Trophoblast cell (in vitro differentiated cells and primary cell): ENCODE data around the gene NTN4. TPM values are rescaled to one million over a fixed set of nuclear protein-coding genes. Genes with fewer than 3 reads are reported as not detected.

Experiments
- DNase-seq, 2 donors: peaks; one replicate each; pipeline ENCODE4 v3.0.0-alpha.2; 2016
- H2AFZ ChIP-seq: 2 replicates; pipeline ENCODE4 v1.6.1; 2013; ENCODE audit warnings: low read length, moderate library complexity, mild to moderate bottlenecking; ENCODE audit not compliant: insufficient read depth, poor library complexity
- H2AK5ac ChIP-seq: 2 replicates; pipeline ENCODE4 v1.6.1; 2013; ENCODE audit warnings: mild to moderate bottlenecking, low read length
- H2BK120ac ChIP-seq: 2 replicates; pipeline ENCODE4 v1.6.1; 2013; ENCODE audit warnings: low read length, mild to moderate bottlenecking, moderate library complexity; ENCODE audit not compliant: insufficient read depth, poor library complexity
- H2BK12ac ChIP-seq: 2 replicates; pipeline ENCODE4 v1.6.1; 2013; ENCODE audit warnings: mild to moderate bottlenecking, low read length, moderate library complexity
- H2BK5ac ChIP-seq: 2 replicates; pipeline ENCODE4 v1.6.1; 2013; ENCODE audit warnings: low read length, low read depth, moderate library complexity, mild to moderate bottlenecking; ENCODE audit not compliant: poor library complexity
- H3K14ac ChIP-seq: 2 replicates; pipeline ENCODE4 v1.6.1; 2013; ENCODE audit warnings: mild to moderate bottlenecking, low read length
- H3K18ac ChIP-seq: 2 replicates; pipeline ENCODE4 v1.6.1; 2013; ENCODE audit warnings: mild to moderate bottlenecking, low read length
- H3K23ac ChIP-seq: 2 replicates; pipeline ENCODE4 v1.6.1; 2013; ENCODE audit warnings: low read length
- H3K27ac ChIP-seq: 2 replicates; pipeline ENCODE4 v1.5.1; 2013; ENCODE audit warnings: low read depth, mild to moderate bottlenecking, inconsistent platforms, low read length, moderate library complexity
- H3K27me3 ChIP-seq: 2 replicates; pipeline ENCODE4 v1.6.1; 2013; ENCODE audit warnings: inconsistent platforms, mild to moderate bottlenecking, low read length, moderate library complexity; ENCODE audit not compliant: insufficient read depth
- H3K36me3 ChIP-seq, 2 experiments: 1 replicate in 1 of 2; 2 replicates in 1 of 2; pipeline ENCODE4 v1.6.1; 2013; ENCODE audit warnings: low read length in 2 of 2, mild to moderate bottlenecking in 2 of 2, moderate library complexity in 1 of 2; ENCODE audit not compliant: insufficient read depth in 2 of 2, control insufficient read depth in 1 of 2
- H3K4ac ChIP-seq: 2 replicates; pipeline ENCODE4 v1.6.1; 2013; ENCODE audit warnings: low read depth, mild to moderate bottlenecking, low read length, moderate library complexity
- H3K4me1 ChIP-seq, 2 experiments: 1 replicate in 1 of 2; 2 replicates in 1 of 2; pipeline ENCODE4 v1.6.1; 2013; ENCODE audit warnings: low read length in 2 of 2, mild to moderate bottlenecking in 2 of 2, moderate library complexity in 1 of 2; ENCODE audit not compliant: insufficient read depth in 2 of 2, control insufficient read depth in 1 of 2
- H3K4me2 ChIP-seq: 2 replicates; pipeline ENCODE4 v1.6.1; 2013; ENCODE audit warnings: inconsistent platforms, mild to moderate bottlenecking, low read length, moderate library complexity
- H3K4me3 ChIP-seq: 2 replicates; pipeline ENCODE4 v1.5.1; 2013; ENCODE audit warnings: mild to moderate bottlenecking, low read depth, low read length, inconsistent platforms
- H3K79me1 ChIP-seq: one replicate; pipeline ENCODE4 v1.6.1; 2013; ENCODE audit warnings: low read length
- H3K79me2 ChIP-seq: 2 replicates; pipeline ENCODE4 v1.6.1; 2013; ENCODE audit warnings: low read length, mild to moderate bottlenecking; ENCODE audit not compliant: control insufficient read depth, insufficient read depth, poor library complexity
- H3K9ac ChIP-seq: 2 replicates; pipeline ENCODE4 v1.6.1; 2013; ENCODE audit warnings: mild to moderate bottlenecking, low read length
- H3K9me3 ChIP-seq: 2 replicates; pipeline ENCODE4 v1.6.1; 2013; ENCODE audit warnings: low read depth, mild to moderate bottlenecking, control low read depth, inconsistent platforms, low read length; ENCODE audit not compliant: insufficient read depth
- H4K12ac ChIP-seq: 2 replicates; pipeline ENCODE4 v1.6.1; 2013; ENCODE audit warnings: low read depth, mild to moderate bottlenecking, low read length, moderate library complexity
- H4K8ac ChIP-seq: 2 replicates; pipeline ENCODE4 v1.6.1; 2013; ENCODE audit warnings: low read depth, mild to moderate bottlenecking, low read length, moderate library complexity
- H4K91ac ChIP-seq: one replicate; pipeline ENCODE4 v1.6.1; 2013; ENCODE audit warnings: low read depth, mild to moderate bottlenecking, low read length, moderate library complexity
- WGBS: extraction: QIAGEN DNeasy Blood & Tissue Kit; methylation state at CpG from one replicate; pipeline ENCODE4 v1.1.7; 2013; ENCODE audit warnings: missing lambda C conversion rate; ENCODE audit not compliant: insufficient read length, insufficient coverage; ENCODE audit errors: extremely low coverage; 5-methylcytosine and 5-hydroxymethylcytosine counted together
- polyA plus RNA-seq: library from polyadenylated mRNA; stranded (reverse); fragments of 200-250 nt; gene quantifications from 2 replicates; pipeline ENCODE4 v1.2.3, GENCODE V29; 2013

NTN4 gene
- polyA plus RNA-seq = 0.96 and 1.3 TPM in 2 replicates

DNA sequence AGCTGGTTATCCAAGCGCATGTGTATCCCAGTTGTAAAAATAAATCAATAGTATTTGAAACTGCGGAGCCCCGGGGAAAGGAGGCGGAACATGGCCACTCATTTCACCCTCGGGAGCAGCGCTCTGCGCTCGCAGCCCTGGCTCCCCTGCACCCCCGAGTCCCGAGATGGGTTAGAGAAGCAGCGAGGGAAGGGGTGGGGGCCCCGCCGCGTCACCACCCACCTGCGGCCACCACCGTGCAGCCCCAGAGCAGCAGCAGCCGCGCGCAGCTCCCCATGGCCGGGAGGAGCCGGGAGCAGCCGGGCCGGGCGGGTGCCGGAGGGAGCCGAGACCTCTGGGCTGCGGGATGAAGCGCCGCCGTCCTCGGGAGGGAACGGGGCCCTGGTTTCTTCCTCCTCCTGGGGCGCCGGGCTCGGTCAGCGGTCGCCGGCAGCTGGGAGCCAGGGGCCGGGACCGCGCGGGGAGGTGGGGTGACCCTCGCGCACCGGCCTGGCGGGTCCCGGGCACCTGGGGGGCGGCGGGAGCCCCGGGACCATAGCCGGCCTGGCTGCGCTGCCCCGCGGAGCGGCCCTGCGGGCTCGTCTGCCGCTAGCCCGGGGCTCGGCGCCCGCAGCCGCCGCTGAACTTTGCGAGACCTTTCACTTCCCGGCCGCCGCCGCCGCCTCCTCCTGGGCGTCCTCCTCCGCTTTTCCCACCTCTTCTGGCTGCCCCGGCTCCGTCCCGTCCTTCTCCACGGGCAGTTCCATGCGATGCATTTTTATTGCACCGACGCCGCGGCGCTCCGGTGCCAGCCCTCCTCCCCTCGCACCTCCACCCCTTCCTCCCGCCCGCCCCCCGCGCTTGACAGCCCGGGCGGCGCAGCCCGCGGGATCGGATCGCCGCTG is at the start of gene NTN4:
NTN4 (minus strand) TSS at position 732 of the 884 bp plus-strand sequence; CDS start at position 277, 455 bp downstream.
- peak within 1 kb of the TSS; percentile 26 for H4K12ac ChIP-seq
- DNase-seq = peak; percentile 61 to 79
- no peak within 1 kb of the TSS for H2BK5ac ChIP-seq
- no peak within 1 kb of the TSS for H3K23ac ChIP-seq
- peak within 1 kb of the TSS; percentile 37 for H4K8ac ChIP-seq
- H2BK12ac ChIP-seq = peak within 1 kb of the TSS; percentile 24
- H3K4me3 ChIP-seq = peak within 1 kb of the TSS; percentile 72
- no peak within 1 kb of the TSS for H3K9ac ChIP-seq
- no peaks in the 10 kb centered on the region for H3K9me3 ChIP-seq
- H2BK120ac ChIP-seq = peak within 1 kb of the TSS; percentile 38
- peaks cover 30% of the 10 kb centered on the region for H3K27me3 ChIP-seq
- peak within 1 kb of the TSS; percentile 35 for H3K14ac ChIP-seq
- H3K4me2 ChIP-seq = peak within 1 kb of the TSS; percentile 93
- H3K4me1 ChIP-seq = peaks cover 17 to 18% of the 10 kb centered on the region in 2 experiments
- H3K79me1 ChIP-seq = peaks cover 9% of the 10 kb centered on the region
- H2AK5ac ChIP-seq = no peak within 1 kb of the TSS
- no peak within 1 kb of the TSS for H3K27ac ChIP-seq
- no peak within 1 kb of the TSS for H3K4ac ChIP-seq
- no peaks in the 10 kb centered on the region for H3K79me2 ChIP-seq
- no CpG with 5 or more reads among the region's 96 CpGs for WGBS
- peak within 1 kb of the TSS; percentile 45 for H2AFZ ChIP-seq
- H3K36me3 ChIP-seq = no peaks in the 10 kb centered on the region
- peak within 1 kb of the TSS; percentile 9 for H4K91ac ChIP-seq
- no peak within 1 kb of the TSS for H3K18ac ChIP-seq

DNA sequence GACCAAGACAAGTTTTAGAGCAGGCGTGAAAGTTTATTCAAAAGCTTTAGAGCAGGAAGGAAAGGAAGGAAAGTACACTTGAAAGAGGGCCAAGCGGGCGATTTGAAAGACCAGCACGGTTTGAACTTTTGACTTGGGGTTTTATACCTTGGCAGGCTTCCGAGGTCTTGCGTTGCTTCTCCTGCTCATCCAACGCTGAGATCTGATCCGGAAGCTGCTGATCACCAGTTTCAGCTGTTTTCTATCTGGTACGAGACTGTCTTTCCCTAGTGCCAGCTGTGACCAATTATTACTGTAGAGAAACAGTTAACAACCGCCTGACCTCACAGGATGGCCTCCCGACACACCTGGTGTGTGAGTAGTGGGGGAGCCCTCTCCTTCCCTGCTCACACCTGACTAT is 47.6 kb upstream of the NTN4 start:
- H4K12ac ChIP-seq = no peak overlapping the region
- no peak for DNase-seq
- no peak overlapping the region for H3K18ac ChIP-seq

DNA sequence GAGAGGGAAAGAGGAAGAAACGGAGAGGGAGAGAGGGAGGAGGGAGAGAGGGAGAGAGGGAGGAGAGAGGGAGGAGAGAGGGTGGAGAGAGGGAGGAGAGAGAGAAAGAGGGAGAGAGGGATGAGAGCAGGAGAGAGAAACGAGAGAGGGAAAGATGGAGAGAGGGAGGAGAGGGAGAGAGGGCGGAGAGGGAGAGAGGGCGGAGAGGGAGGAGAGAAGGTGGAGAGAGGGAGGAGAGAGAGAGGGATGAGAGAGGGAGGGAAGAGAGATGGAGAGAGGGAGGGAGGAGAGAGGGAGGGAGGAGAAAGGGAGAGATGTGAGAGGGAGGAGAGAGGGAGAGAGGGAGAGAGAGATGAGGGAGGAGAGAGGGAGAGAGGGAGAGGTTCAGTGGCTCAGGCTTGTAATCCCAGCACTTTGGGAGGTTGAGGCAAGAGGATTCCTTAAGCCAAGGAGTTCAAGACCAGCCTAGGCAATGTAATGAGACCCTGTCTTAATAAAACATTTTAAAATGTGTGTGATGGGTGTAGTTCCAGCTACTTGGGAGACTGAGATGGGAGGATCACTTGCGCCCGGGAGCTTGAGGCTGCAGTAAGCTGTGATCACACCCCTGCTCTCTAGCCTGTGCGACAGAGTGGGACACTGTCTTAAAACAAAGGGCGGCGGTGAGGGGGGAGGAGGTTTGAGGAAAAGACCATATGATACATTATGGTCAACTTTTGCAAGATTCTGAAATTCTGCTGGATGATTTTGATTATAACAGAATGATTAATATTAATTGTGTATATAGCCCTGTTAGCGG is 46.9 kb upstream of the NTN4 start:
- H3K79me1 ChIP-seq = no peaks in the 10 kb centered on the region

More for the DNA sequence above, 47.6 kb upstream of the NTN4 start:
- H3K36me3 ChIP-seq = no peaks in the 10 kb centered on the region
- H3K23ac ChIP-seq = no peak overlapping the region
- no peaks in the 10 kb centered on the region for H3K4me1 ChIP-seq
- H3K9me3 ChIP-seq = no peaks in the 10 kb centered on the region
- no peak overlapping the region for H3K4me3 ChIP-seq
- no peak overlapping the region for H2AFZ ChIP-seq
- no peak overlapping the region for H3K14ac ChIP-seq
- H2BK5ac ChIP-seq = no peak overlapping the region
- no peak overlapping the region for H2BK12ac ChIP-seq
- H3K4me2 ChIP-seq = no peak overlapping the region
- H3K79me2 ChIP-seq = no peaks in the 10 kb centered on the region
- no peak overlapping the region for H2AK5ac ChIP-seq
- H2BK120ac ChIP-seq = no peak overlapping the region
- H3K79me1 ChIP-seq = no peaks in the 10 kb centered on the region
- H3K4ac ChIP-seq = no peak overlapping the region
- WGBS = no CpG with 5 or more reads among the region's 11 CpGs
- no peak overlapping the region for H3K27ac ChIP-seq
- H4K8ac ChIP-seq = no peak overlapping the region
- H3K27me3 ChIP-seq = no peaks in the 10 kb centered on the region
- H3K9ac ChIP-seq = no peak overlapping the region
- H4K91ac ChIP-seq = no peak overlapping the region

DNA sequence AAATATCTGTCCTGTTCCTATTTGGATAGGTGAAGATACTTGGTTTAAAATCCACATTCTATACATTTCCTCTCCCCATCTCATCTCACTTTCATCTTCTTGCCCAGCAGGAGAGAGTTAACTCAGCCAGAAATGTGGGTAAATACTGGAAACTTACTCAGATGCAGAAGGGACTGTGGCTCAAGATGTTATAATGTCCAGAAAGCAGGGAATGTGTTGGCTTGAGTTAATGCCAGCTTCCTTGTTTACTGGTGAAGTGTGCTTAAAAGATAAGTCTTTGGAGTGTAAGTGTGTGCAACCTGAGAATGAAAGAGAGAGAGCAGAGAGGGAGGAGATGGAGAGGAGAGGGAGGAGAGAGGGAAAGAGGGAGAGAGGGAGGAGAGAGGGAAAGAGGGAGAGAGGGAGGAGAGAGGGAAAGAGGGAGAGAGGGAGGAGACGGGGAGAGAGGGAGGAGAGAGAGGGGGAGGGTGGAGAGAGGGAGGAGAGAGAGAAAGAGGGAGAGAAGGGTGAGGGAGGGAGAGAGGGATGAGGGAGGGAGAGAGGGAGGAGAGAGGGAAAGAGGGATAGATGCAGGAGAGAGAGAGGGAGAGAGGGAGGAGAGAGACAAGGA is 46.2 kb upstream of the NTN4 start:
- no peaks in the 10 kb centered on the region for H3K36me3 ChIP-seq
- no peak overlapping the region for H4K8ac ChIP-seq
- no peaks in the 10 kb centered on the region for H3K9me3 ChIP-seq
- H3K4ac ChIP-seq = no peak overlapping the region
- WGBS = no CpG with 5 or more reads among the region's 1 CpG
- no peak overlapping the region for H3K18ac ChIP-seq
- H3K14ac ChIP-seq = no peak overlapping the region
- no peak overlapping the region for H4K91ac ChIP-seq
- no peak for DNase-seq
- H3K27me3 ChIP-seq = no peaks in the 10 kb centered on the region
- H3K23ac ChIP-seq = no peak overlapping the region
- no peak overlapping the region for H2AK5ac ChIP-seq
- no peak overlapping the region for H2BK120ac ChIP-seq
- H3K27ac ChIP-seq = no peak overlapping the region
- H3K4me1 ChIP-seq = no peaks in the 10 kb centered on the region
- no peak overlapping the region for H3K4me2 ChIP-seq
- no peak overlapping the region for H3K9ac ChIP-seq
- H4K12ac ChIP-seq = no peak overlapping the region
- no peak overlapping the region for H2AFZ ChIP-seq
- H3K79me1 ChIP-seq = no peaks in the 10 kb centered on the region
- no peak overlapping the region for H2BK12ac ChIP-seq
- no peaks in the 10 kb centered on the region for H3K79me2 ChIP-seq
- no peak overlapping the region for H3K4me3 ChIP-seq
- H2BK5ac ChIP-seq = no peak overlapping the region

More for the DNA sequence above, 46.9 kb upstream of the NTN4 start:
- no peak overlapping the region for H3K14ac ChIP-seq
- H3K23ac ChIP-seq = no peak overlapping the region
- H2BK12ac ChIP-seq = no peak overlapping the region
- no peak overlapping the region for H2AFZ ChIP-seq
- no peak overlapping the region for H3K4me3 ChIP-seq
- no peak overlapping the region for H2BK5ac ChIP-seq
- H4K91ac ChIP-seq = no peak overlapping the region
- H3K27me3 ChIP-seq = no peaks in the 10 kb centered on the region
- H4K8ac ChIP-seq = no peak overlapping the region
- no peak overlapping the region for H3K4ac ChIP-seq
- WGBS = 85% methylated on average over 3 of the region's 10 CpGs
- H2AK5ac ChIP-seq = no peak overlapping the region
- H3K27ac ChIP-seq = no peak overlapping the region
- H4K12ac ChIP-seq = no peak overlapping the region
- no peak overlapping the region for H3K9ac ChIP-seq
- no peak overlapping the region for H3K4me2 ChIP-seq
- no peaks in the 10 kb centered on the region for H3K4me1 ChIP-seq
- H2BK120ac ChIP-seq = no peak overlapping the region
- no peaks in the 10 kb centered on the region for H3K79me2 ChIP-seq
- DNase-seq = no peak
- H3K18ac ChIP-seq = no peak overlapping the region
- H3K36me3 ChIP-seq = no peaks in the 10 kb centered on the region
- no peaks in the 10 kb centered on the region for H3K9me3 ChIP-seq
